Measurements from ENCODE around the gene LRP10. TPM values are rescaled to one million over a fixed set of nuclear protein-coding genes. Genes with fewer than 3 reads are reported as not detected.

LRP10 gene
- total RNA-seq, 1 experiment from 2014 or later = 102 TPM

DNA sequence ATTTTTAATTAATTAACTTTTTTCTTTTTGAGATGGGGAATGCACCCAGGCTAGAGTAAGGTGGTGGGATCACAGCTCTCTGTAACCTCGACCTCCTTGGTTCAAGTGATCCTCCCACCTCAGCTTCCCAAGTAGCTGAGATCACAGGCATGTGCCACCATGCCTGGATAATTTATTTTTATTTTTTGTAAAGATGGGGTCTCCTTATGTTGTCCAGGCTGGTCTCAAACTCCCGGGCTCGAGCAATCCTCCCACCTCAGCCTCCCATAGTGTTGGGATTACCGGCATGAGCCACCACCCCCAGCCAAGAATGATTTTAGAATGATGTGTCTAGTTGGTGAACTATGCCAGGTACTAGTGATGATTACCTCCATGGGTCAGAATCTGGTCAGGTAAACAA lies 6.6 kb upstream of the LRP10 start:
- DNase-seq (ENCODE audit: extremely low read depth, low read depth) = no peak

GRCh38 chr14:22865424-22866405 lies 5.8 kb upstream of the LRP10 start:
- no peak for DNase-seq (ENCODE audit: extremely low read depth, low read depth)

DNA sequence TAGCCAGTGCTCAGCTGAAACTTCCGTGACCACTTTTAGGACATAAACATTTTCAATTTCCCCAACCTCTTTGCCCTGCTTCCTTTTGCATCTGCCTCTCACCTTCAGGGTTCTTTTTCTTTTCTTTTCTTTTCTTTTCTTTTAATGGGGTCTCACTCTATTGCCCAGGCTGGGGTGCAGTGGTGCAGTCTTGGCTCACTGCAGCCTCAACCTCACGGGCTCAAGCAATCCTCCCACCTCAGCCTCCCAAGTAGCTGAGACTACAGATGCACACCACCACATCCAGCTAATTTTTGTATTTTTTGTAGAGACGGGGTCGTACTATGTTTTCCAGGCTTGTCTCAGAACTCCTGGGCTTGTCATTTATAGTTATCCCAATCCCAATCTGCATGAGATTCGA lies 4.7 kb upstream of the LRP10 start:
- DNase-seq (ENCODE audit: extremely low read depth, low read depth) = no peak

- no peak for DNase-seq (ENCODE audit: extremely low read depth, low read depth)
These were observed 723 bp upstream of the LRP10 start for GRCh38 chr14:22870811-22871223.

DNA sequence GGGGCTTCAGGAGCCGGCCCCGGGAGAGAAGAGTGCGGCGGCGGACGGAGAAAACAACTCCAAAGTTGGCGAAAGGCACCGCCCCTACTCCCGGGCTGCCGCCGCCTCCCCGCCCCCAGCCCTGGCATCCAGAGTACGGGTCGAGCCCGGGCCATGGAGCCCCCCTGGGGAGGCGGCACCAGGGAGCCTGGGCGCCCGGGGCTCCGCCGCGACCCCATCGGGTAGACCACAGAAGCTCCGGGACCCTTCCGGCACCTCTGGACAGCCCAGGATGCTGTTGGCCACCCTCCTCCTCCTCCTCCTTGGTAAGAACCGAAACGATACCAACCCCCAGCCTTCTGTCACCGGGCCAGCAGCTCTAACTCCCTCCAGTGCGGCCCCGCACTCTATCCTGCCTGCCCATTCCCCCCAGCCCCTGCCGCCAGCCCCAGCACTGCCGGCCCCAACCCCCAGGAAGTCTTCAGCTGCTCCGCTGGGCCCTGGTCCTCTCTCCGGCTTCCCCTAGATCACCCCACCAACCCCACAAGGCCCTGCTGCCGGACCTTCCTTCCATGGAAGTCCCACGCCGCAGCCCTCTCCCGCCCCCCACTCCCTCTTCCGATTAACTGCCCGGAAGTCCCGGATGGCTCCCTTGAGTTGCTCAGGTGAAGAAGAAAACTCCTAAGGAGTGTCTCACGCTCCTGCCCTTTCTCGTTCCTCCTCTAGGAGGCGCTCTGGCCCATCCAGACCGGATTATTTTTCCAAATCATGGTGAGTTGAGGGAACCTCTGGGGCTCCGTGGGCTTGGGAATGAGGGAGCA lies 693 bp downstream of the LRP10 start:
- DNase-seq (ENCODE audit: extremely low read depth, low read depth) = peak; percentile 90

- no peak for DNase-seq (ENCODE audit: extremely low read depth, low read depth)
These were observed 1.4 kb downstream of the LRP10 start for GRCh38 chr14:22872833-22873520.

GRCh38 chr14:22875003-22875747 lies 3.6 kb downstream of the LRP10 start:
- no peak for DNase-seq (ENCODE audit: extremely low read depth, low read depth)

DNA sequence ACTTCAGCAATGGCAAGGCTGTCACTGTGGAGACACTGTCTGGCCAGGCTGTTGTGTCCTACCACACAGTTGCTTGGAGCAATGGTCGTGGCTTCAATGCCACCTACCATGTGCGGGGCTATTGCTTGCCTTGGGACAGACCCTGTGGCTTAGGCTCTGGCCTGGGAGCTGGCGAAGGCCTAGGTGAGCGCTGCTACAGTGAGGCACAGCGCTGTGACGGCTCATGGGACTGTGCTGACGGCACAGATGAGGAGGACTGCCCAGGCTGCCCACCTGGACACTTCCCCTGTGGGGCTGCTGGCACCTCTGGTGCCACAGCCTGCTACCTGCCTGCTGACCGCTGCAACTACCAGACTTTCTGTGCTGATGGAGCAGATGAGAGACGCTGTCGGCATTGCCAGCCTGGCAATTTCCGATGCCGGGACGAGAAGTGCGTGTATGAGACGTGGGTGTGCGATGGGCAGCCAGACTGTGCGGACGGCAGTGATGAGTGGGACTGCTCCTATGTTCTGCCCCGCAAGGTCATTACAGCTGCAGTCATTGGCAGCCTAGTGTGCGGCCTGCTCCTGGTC lies 4.3 kb downstream of the LRP10 start:
- no peak for DNase-seq (ENCODE audit: extremely low read depth, low read depth)

DNA sequence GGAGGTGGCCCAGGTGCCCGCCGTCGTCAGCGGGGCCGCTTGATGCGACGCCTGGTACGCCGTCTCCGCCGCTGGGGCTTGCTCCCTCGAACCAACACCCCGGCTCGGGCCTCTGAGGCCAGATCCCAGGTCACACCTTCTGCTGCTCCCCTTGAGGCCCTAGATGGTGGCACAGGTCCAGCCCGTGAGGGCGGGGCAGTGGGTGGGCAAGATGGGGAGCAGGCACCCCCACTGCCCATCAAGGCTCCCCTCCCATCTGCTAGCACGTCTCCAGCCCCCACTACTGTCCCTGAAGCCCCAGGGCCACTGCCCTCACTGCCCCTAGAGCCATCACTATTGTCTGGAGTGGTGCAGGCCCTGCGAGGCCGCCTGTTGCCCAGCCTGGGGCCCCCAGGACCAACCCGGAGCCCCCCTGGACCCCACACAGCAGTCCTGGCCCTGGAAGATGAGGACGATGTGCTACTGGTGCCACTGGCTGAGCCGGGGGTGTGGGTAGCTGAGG lies 5.5 kb downstream of the LRP10 start:
- no peak for DNase-seq (ENCODE audit: extremely low read depth, low read depth)

GRCh38 chr14:22878271-22879246 lies 7.0 kb downstream of the LRP10 start:
- DNase-seq (ENCODE audit: extremely low read depth, low read depth) = no peak

DNA sequence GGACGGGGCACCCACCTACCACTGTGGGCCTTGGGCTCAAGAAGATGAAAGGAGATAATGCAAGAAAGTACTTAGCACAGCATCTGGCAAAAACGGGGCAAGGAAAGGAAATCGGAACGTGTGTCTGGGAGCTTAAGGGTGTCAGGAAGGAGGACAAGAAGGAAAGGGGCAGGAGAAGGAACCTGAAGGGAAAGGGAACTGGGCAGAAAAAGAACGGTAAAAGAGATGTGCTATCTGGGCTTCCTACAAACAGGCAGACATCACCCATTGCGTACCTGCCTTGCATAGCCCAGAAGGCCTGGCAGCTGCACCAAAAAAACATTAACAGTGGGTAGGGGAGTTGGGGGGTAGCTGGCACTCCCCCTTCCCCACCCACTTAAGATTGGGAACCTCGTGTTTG lies 10.5 kb downstream of the LRP10 start:
- DNase-seq (ENCODE audit: extremely low read depth, low read depth) = no peak

DNA sequence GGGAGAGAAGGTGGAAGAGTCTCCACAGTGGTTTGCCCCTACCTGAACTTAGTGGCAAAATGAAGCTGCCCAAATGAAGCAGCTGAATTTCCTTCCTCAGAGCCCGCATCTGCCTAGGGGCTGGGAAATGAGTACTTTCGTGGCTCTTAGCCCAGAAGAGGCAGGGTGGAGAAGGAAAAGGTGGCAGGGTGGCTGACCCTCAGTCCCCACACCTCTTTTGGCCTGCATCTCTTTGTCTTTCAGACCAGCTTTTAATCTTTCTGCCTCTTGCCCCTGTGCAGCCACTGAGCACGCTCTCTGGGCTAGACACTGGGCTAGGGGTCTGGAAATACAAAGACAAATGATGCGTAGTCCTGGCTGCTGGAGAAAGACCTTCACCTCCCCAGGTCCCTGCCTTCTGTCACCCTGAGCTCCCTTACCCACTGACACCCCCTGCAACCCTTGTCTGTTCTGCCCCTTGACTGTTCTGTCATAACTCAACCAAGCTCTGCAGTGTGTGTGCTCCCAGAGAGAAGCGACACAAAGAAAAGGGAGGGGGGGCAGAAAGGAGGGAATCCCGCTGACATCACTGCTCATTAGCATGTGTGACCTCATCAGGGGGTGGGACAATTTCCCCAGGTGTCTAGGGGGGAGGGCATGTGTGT lies 11.1 kb downstream of the LRP10 start:
- DNase-seq (ENCODE audit: extremely low read depth, low read depth) = no peak

GRCh38 chr14:22883173-22883976 lies 11.8 kb downstream of the LRP10 start, which contains the start of gene REM2:
Gene REM2, plus strand, starts transcription at chr14:22883222. Its CDS starts 66 bp downstream, at chr14:22883288.
- no peak for DNase-seq (ENCODE audit: extremely low read depth, low read depth)

DNA sequence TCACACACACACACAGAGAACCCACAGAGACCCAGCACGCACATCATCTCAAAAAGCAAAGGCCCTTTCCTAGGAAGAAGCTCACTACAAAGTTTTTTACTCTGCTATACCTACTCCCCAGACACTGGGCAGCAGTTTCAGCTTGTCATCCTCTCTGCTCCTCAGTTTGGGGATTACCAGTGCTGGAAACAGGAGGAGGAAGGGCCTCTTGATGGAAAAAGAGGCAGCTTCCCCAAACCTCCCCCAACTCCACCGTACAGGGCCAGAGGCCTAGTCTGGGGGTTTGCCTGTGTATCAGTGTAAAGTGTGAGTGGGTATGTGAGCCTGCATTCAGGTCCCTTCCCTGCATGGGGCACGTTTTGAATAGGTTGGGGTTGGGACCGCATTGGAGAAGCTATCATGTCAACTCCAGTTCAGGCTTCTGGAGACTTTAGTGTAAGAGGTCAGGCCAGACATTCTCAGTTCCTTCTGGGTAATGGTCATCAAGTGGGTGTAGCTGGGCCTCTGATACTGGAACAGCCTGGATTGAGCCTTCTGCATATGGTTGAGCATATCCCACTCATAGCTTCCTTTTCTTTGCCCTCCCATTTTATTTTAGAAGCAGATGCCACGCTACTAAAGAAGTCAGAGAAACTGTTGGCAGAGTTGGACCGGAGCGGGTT lies 12.7 kb downstream of the LRP10 start:
- DNase-seq (ENCODE audit: extremely low read depth, low read depth) = no peak

DNA sequence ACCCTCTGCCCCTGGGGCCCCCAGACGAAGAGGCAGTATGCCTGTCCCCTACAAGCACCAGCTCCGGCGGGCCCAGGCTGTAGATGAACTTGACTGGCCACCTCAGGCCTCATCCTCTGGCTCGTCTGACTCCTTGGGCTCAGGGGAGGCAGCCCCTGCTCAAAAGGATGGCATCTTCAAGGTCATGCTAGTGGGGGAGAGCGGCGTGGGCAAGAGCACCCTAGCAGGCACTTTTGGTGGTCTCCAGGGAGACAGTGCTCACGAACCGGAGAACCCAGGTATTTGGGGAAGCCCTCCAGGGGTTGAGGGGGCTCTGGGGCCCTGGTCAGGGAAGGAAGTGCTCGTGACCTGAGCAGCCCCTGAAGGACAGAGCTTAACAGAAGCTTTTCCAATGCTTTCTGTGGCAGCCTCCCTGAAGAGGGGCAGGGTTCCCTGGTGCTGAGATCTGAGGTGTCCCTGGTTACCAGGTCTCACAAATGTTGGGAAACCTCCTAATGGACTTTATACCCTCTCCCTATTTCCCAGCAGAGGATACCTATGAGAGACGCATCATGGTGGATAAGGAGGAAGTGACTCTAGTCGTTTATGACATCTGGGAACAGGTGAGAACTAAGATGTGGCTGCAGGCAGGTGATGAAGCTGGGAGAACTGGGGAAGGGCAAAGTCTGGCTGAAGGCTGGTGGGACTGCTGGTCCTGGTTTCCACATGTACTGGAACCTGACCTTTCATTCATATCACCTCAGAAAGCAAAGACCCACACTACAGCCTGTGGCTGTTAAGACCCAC lies 13.4 kb downstream of the LRP10 start:
- DNase-seq (ENCODE audit: extremely low read depth, low read depth) = no peak

- DNase-seq (ENCODE audit: extremely low read depth, low read depth) = no peak
These were observed 14.4 kb downstream of the LRP10 start for GRCh38 chr14:22885975-22886374.

All from NCI-H460 (cell line).